Cerebellar nuclear complex (tissue), 1 donor: ENCODE results near the gene IFNAR1.

Source experiments
- DNase-seq, 2 experiments: peaks; one replicate each; lab custom pipeline; 2025; lab: John Stamatoyannopoulos, UW

IFNAR1 gene

GRCh38 chr21:33402001-33402979 is 77.5 kb downstream of the IFNAR1 start:
- DNase-seq = no peak

- DNase-seq = no peak
Observed at GRCh38 chr21:33403128-33403785, 78.5 kb downstream of the IFNAR1 start, which contains the start of gene IFNGR2. TSS of gene IFNGR2 (plus strand) at chr21:33403413. CDS start at chr21:33403544, 131 bp downstream.

DNA sequence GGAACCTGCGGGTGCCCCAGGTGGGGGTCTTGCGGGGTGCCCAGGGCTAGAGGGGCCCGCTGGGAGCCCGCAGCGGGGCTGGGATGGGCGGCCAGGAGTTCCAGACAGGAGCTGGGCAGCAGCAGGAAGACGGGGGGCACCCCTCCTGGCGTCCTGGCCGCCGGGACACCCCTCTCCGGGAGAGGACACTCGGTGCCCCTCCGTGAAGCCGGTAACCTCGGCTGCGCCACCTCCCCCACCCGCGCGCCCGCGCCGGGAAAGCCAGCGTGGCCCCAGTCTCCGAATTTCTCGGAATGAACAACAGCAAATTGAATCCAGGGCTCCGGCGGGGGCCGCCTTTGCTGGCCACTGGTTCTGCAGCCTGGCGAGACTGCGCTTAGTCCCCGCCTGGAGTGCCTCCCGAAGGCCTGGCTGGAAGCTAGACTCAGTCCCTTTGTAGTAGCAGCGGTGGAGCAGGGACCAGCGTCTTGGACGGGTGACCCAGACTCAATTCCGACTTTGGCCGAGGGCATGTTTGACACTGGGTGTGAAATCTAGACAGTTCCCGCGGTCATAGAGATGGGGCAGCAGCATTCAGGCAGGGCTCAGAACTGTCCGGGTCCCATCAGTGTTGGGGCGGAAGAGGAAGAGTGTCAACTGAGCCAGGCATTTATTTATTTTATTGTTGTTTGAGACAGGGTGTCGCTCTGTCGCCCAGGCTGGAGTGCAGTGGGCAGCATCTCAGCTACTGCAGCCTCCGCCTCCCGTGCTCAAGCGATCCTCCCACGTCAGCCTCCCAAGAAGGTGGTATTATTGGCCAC is 79.2 kb downstream of the IFNAR1 start:
- DNase-seq = peak in 1 of 2 experiments; percentile 32

GRCh38 chr21:33406493-33406892 is 81.7 kb downstream of the IFNAR1 start:
- DNase-seq = no peak
